HepG2 (cell line): ENCODE measurements around the gene SNX19. TPM values are rescaled to one million over a fixed set of nuclear protein-coding genes. Genes with fewer than 3 reads are reported as not detected.

Experiments
- ATAC-seq: fragments of 200-7000 bp; cut with Tn5 transposase; 3 replicates; pipeline ENCODE4 v1.9.1; 2020; ENCODE audit warnings: mild to moderate bottlenecking, moderate library complexity
- BruUV-seq: library from RNA; stranded (reverse); fragments of 400-500 nt; replicated peaks from 2 replicates; lab custom pipeline; 2021; lab: Mats Ljungman, UMichigan
- CTCF ChIA-PET: fragments of 300-600 bp; formaldehyde crosslinking; extraction: SDS; loops from one replicate; lab custom pipeline; 2021; ENCODE audit warnings: low total read pairs, inconsistent platforms, low intra/inter-chr PET ratio; lab: Yijun Ruan, JAX
- POLR2A ChIA-PET: fragments of 350-600 bp; sonication (Branson Sonifier 250); formaldehyde crosslinking; loops from one replicate; lab custom pipeline; 2020; ENCODE audit warnings: antibody characterized with exemption, inconsistent platforms; lab: Yijun Ruan, JAX
- DNase-seq: peaks from one replicate; pipeline ENCODE4 v3.0.0-alpha.2; 2015; ENCODE audit warnings: low spot score
- FAIRE-seq: peaks from 3 replicates; lab custom pipeline; 2011; peaks lifted over from hg19 to GRCh38; lab: Jason Lieb, UNC
- H2AFZ ChIP-seq: one replicate; pipeline ENCODE4 v1.6.1; 2011; ENCODE audit warnings: low read length, inconsistent platforms
- H3K27ac ChIP-seq: fragments of 300-600 bp; 3 replicates; pipeline ENCODE4 v1.8.0; 2011; ENCODE audit warnings: mixed run types, mild to moderate bottlenecking, mixed read lengths, low read length, inconsistent platforms; ENCODE audit not compliant: insufficient read depth; ENCODE audit errors: extremely low read length
- H3K27me3 ChIP-seq, 2 experiments: fragments of 200-600 bp in 1 of 2; 2 replicates in 1 of 2; 3 replicates in 1 of 2; pipeline versions ENCODE4 v1.6.0 to v1.8.0; 2011; ENCODE audit warnings: low read length in 2 of 2, mild to moderate bottlenecking in 2 of 2, moderate library complexity in 2 of 2, inconsistent platforms in 1 of 2; ENCODE audit not compliant: insufficient read depth in 2 of 2, control insufficient read depth in 1 of 2
- H3K36me3 ChIP-seq, 2 experiments: fragments of 200-600 bp in 1 of 2; replicated peaks in 1 of 2; 2 replicates in 1 of 2; 3 replicates in 1 of 2; pipeline versions ENCODE4 v1.5.1 to v1.8.0; 2011; ENCODE audit warnings: low read length in 2 of 2, inconsistent platforms in 1 of 2; ENCODE audit not compliant: insufficient read depth in 2 of 2, control insufficient read depth in 1 of 2
- H3K4me1 ChIP-seq: 2 replicates; pipeline ENCODE4 v1.5.1; 2012; ENCODE audit warnings: low read length, inconsistent platforms; ENCODE audit not compliant: insufficient read depth
- H3K4me2 ChIP-seq: 2 replicates; pipeline ENCODE4 v1.6.0; 2011; ENCODE audit warnings: low read depth, low read length, inconsistent platforms
- H3K4me3 ChIP-seq, 3 experiments: fragments of 200-600 bp in 1 of 3; sonication (generic), shearing (Covaris generic) in 1 of 3; replicated peaks in 1 of 3; 2 replicates each; pipeline ENCODE4 v1.5.1; 2011 to 2016; ENCODE audit warnings: low read length in 3 of 3, inconsistent platforms in 2 of 3, low read depth in 2 of 3, mild to moderate bottlenecking in 2 of 3, control low read depth in 1 of 3, mixed read lengths in 1 of 3; ENCODE audit not compliant: insufficient read depth in 1 of 3
- H3K79me2 ChIP-seq: one replicate; pipeline ENCODE4 v1.6.1; 2011; ENCODE audit warnings: low read length, inconsistent platforms; ENCODE audit not compliant: insufficient read depth
- H3K9ac ChIP-seq: 2 replicates; pipeline ENCODE4 v1.6.0; 2011; ENCODE audit warnings: mild to moderate bottlenecking, low read depth, low read length, inconsistent platforms; ENCODE audit not compliant: insufficient read depth
- H3K9me3 ChIP-seq: 2 replicates; pipeline ENCODE4 v1.5.1; 2012; ENCODE audit warnings: mild to moderate bottlenecking, low read length
- H4K20me1 ChIP-seq: 2 replicates; pipeline ENCODE4 v1.6.0; 2011; ENCODE audit warnings: inconsistent platforms, mild to moderate bottlenecking, low read length, moderate library complexity; ENCODE audit not compliant: insufficient read depth
- ATAD3A ChIP-seq: sonication (generic); formaldehyde crosslinking; IDR thresholded peaks from 2 replicates; pipeline ENCODE4 v1.4.0; 2020; ENCODE audit warnings: missing genetic modification reagents
- FLYWCH1 ChIP-seq: sonication (generic); formaldehyde crosslinking; IDR thresholded peaks from 2 replicates; pipeline ENCODE4 v1.8.1; 2023; ENCODE audit warnings: mild to moderate bottlenecking, missing genetic modification reagents
- FOXC1 ChIP-seq: sonication (generic); formaldehyde crosslinking; IDR thresholded peaks from 2 replicates; pipeline ENCODE4 v1.8.0; 2022; ENCODE audit warnings: mild to moderate bottlenecking, missing genetic modification reagents, borderline replicate concordance
- KDM5A ChIP-seq: fragments of 200-600 bp; sonication (generic); IDR thresholded peaks from 2 replicates; pipeline ENCODE4 v1.7.0; 2018; ENCODE audit warnings: antibody characterized with exemption, mild to moderate bottlenecking, low read length, borderline replicate concordance
- PREB ChIP-seq: sonication (generic); formaldehyde crosslinking; IDR thresholded peaks from 2 replicates; pipeline ENCODE4 v1.4.0; 2020; ENCODE audit warnings: missing genetic modification reagents
- ZBTB4 ChIP-seq: sonication (generic); formaldehyde crosslinking; IDR thresholded peaks from 2 replicates; pipeline ENCODE4 v1.4.0; 2020; ENCODE audit warnings: missing genetic modification reagents, mild to moderate bottlenecking, borderline replicate concordance
- ZNF24 ChIP-seq: fragments of 450-650 bp; IDR thresholded peaks from 2 replicates; pipeline ENCODE4 v1.6.1; 2017; ENCODE audit warnings: antibody characterized with exemption, mild to moderate bottlenecking
- ZNF839 ChIP-seq: sonication (generic); formaldehyde crosslinking; IDR thresholded peaks from 2 replicates; pipeline ENCODE4 v1.4.0; 2020; ENCODE audit warnings: missing genetic modification reagents, mild to moderate bottlenecking, borderline replicate concordance
- WGBS: methylation state at CpG from one replicate; pipeline ENCODE4 v1.1.6; 2017; ENCODE audit warnings: low lambda C conversion rate; 5-methylcytosine and 5-hydroxymethylcytosine counted together
- in situ Hi-C: cut with HindIII; loops from 2 replicates; pipeline ENCODE4 v1.10.0; 2017; ENCODE audit warnings: low pct_unique_long_range_greater_than_20kb; ENCODE audit not compliant: extremely low pct_ligation_motif_present
- intact Hi-C: fragments of 100-400 bp; cut with micrococcal nuclease; formaldehyde crosslinking; loops from one replicate; pipeline ENCODE4 v1.10.0; 2022; ENCODE audit not compliant: unreplicated experiment
- polyA plus RNA-seq, 8 experiments: library from polyadenylated mRNA; depleted of rRNA in 3 of 8; stranded (reverse) in 7 of 8; unstranded in 1 of 8; fragments of >200 nt; fragmentation: Illumina TruSeq in 4 of 8; extraction: Trizol in 4 of 8; gene quantifications; 2 replicates each; pipeline versions ENCODE4 v1.2.1 to v1.2.3, GENCODE V29; 2011 to 2016; ENCODE audit warnings: low read depth in 4 of 8, missing spikeins in 1 of 8, mixed read lengths in 1 of 8; ENCODE audit not compliant: insufficient read depth in 1 of 8
- total RNA-seq, 5 experiments: library from RNA; depleted of rRNA; stranded (reverse); fragments of >200 nt; fragmentation: Illumina TruSeq; extraction: Trizol; gene quantifications; 2 replicates each; pipeline ENCODE4 v1.2.3, GENCODE V29; 2016; ENCODE audit warnings: low read depth in 1 of 5

Gene SNX19
- total and polyA plus RNA-seq, 2 of the 13 experiments (the other 11 are each of a cell fraction or from before 2014, with no cell fraction given): 0.13 to 0.27 TPM

- TF ChIP-seq KDM5A: no peak
- TF ChIP-seq ZNF24: no peak
- TF ChIP-seq PREB (CRISPR knock-in tag): no peak
- TF ChIP-seq ZNF839: no peak
- no peak for TF ChIP-seq FLYWCH1
- TF ChIP-seq FOXC1 (CRISPR knock-in tag): no peak
- TF ChIP-seq ATAD3A (CRISPR knock-in tag): no peak
- no peak for TF ChIP-seq ZBTB4 (CRISPR knock-in tag)
- TF ChIP-seq, all 625 proteins: peak for 0
- DNase-seq: no peak
- Histone ChIP-seq H3K4me2 (no peak overlapping the region), H4K20me1 (no peaks in the 10 kb centered on the region), H3K4me1 (0 out of 2 replicates have a peak, but pooled peaks cover 7% of the 10 kb centered on the region), H3K4me3 (no peak overlapping the region), H2AFZ (no peak overlapping the region), H3K27ac (no peak overlapping the region), H3K36me3 (no peaks in the 10 kb centered on the region), H3K9me3 (no peaks in the 10 kb centered on the region), H3K9ac (no peak overlapping the region), H3K27me3 (no peaks in the 10 kb centered on the region; a peak in 1 of 5 replicates), H3K79me2 (no peaks in the 10 kb centered on the region)
- no peak for ATAC-seq
- CTCF ChIA-PET: no interaction called here
- FAIRE-seq: no peak
- BruUV-seq: no TSS peak
- POLR2A ChIA-PET: no interaction called here
- 52% methylated on average over 1 of the region's 1 CpG for WGBS
- intact Hi-C loops (no loop called here), in situ Hi-C loops (no loop called here)
Measured at GRCh38 chr11:130842001-130842400, 74.3 kb downstream of the SNX19 start.
